Endodermal cell (in vitro differentiated cells): Measurements from ENCODE around the gene FFAR3. TPM values are rescaled to one million over a fixed set of nuclear protein-coding genes. Genes with fewer than 3 reads are reported as not detected.
A peak's percentile ranks its signal among the peaks of the same experiment; 100 is the strongest.

Experiments used
- DNase-seq: peaks from one replicate; pipeline ENCODE4 v3.0.0-alpha.2; 2017
- H3K27ac ChIP-seq: 2 replicates; pipeline ENCODE4 v1.5.1; 2013; ENCODE audit warnings: mild to moderate bottlenecking, low read depth, low read length, moderate library complexity
- H3K27me3 ChIP-seq: 2 replicates; pipeline ENCODE4 v1.6.1; 2013; ENCODE audit warnings: mild to moderate bottlenecking, low read length, moderate library complexity; ENCODE audit not compliant: insufficient read depth, control insufficient read depth, poor library complexity, severe bottlenecking
- H3K36me3 ChIP-seq: 2 replicates; pipeline ENCODE4 v1.7.0; 2013; ENCODE audit warnings: mild to moderate bottlenecking, low read length, moderate library complexity; ENCODE audit not compliant: control insufficient read depth, insufficient read depth
- H3K4me1 ChIP-seq: one replicate; pipeline ENCODE4 v1.7.0; 2013; ENCODE audit warnings: low read length; ENCODE audit not compliant: control insufficient read depth, insufficient read depth
- H3K4me3 ChIP-seq: 2 replicates; pipeline ENCODE4 v1.5.1; 2013; ENCODE audit warnings: mild to moderate bottlenecking, low read length, moderate library complexity
- H3K9ac ChIP-seq: 2 replicates; pipeline ENCODE4 v1.6.1; 2013; ENCODE audit warnings: mild to moderate bottlenecking, low read length, moderate library complexity; ENCODE audit not compliant: poor library complexity, severe bottlenecking; ENCODE audit errors: extremely low read depth
- H3K9me3 ChIP-seq: 2 replicates; pipeline ENCODE4 v1.6.1; 2013; ENCODE audit warnings: mild to moderate bottlenecking, low read length, moderate library complexity; ENCODE audit not compliant: control insufficient read depth
- H3K27ac Mint-ChIP-seq: 2 replicates; pipeline ENCODE4 v1.8.0; 2020; ENCODE audit warnings: mixed read lengths
- H3K27me3 Mint-ChIP-seq: 2 replicates; pipeline ENCODE4 v1.8.0; 2021; ENCODE audit warnings: mild to moderate bottlenecking, mixed read lengths; ENCODE audit not compliant: insufficient read depth
- H3K36me3 Mint-ChIP-seq: 2 replicates; pipeline ENCODE4 v1.8.0; 2020; ENCODE audit warnings: low read depth, mixed read lengths
- H3K4me1 Mint-ChIP-seq: 2 replicates; pipeline ENCODE4 v1.8.0; 2020; ENCODE audit warnings: mixed read lengths
- H3K4me3 Mint-ChIP-seq: 2 replicates; pipeline ENCODE4 v1.8.0; 2020; ENCODE audit warnings: mild to moderate bottlenecking, moderate library complexity, mixed read lengths
- H3K9me3 Mint-ChIP-seq: 2 replicates; pipeline ENCODE4 v1.8.0; 2020; ENCODE audit warnings: mild to moderate bottlenecking, mixed read lengths
- WGBS, 2 experiments: methylation state at CpG; one replicate each; pipeline versions ENCODE4 v1.1.5 to v1.1.7; 2013; ENCODE audit warnings: missing lambda C conversion rate in 2 of 2, mixed read lengths in 1 of 2; ENCODE audit not compliant: insufficient coverage in 1 of 2, insufficient read length in 1 of 2; 5-methylcytosine and 5-hydroxymethylcytosine counted together
- total RNA-seq, 2 donors: library from RNA; stranded (reverse); fragmentation: NEBNext Ultra II Directional in 1 of 2; extraction: Animal tissue kit (Norgen Biotek cat#: 25700) in 1 of 2; gene quantifications; 2 replicates in 1 of 2; 3 replicates in 1 of 2; pipeline ENCODE4 v1.2.1, GENCODE V29; 2021
- TF ChIP-seq, protein P1 (sequence below): fragments of 200-600 bp; sonication (generic); conservative IDR thresholded peaks from 2 replicates; pipeline ENCODE4 v1.5.0; 2021; ENCODE audit warnings: antibody characterized with exemption, mild to moderate bottlenecking

Gene FFAR3
- total RNA-seq, 2 donors from 2014 or later, result not detected

DNA sequence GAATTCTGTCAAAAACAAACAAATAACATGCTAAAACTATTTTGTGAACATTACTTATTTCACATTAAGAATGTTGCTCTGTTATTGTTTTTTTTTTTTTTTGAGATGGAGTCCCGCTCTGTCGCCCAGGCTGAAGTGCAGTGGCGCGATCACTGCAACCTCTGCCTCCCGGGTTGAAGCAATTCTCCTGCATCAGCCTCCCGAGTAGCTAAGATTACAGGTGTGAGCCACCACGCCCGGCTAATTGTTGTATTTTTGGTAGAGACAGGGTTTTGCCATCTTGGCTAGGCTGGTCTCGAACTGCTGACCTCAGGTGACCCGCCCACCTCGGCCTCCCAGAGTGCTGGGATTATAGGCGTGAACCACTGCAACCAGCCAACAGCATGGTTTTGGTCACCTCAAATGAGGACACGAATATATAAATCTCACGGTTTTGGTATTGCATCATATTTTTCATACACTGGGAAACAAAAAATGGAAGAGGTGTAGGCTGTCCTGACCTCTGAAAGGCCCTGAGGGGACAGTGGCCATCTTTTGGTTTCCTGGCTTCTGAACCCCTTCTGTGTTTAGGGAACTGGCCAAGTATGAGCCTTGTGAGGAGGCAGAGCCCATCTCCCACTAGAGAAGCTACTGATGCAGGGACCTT is 38.1 kb downstream of the FFAR3 start:
- Mint-ChIP-seq H3K36me3 (no peaks in the 10 kb centered on the region), H3K4me3 (no peak overlapping the region), H3K27me3 (no peaks in the 10 kb centered on the region), H3K9me3 (peaks cover 1% of the 10 kb centered on the region), H3K27ac (no peak overlapping the region), H3K4me1 (no peaks in the 10 kb centered on the region)
- no peak overlapping the region for H3K9ac ChIP-seq
- no peaks in the 10 kb centered on the region for H3K27me3 ChIP-seq
- TF ChIP-seq, protein P1, sequence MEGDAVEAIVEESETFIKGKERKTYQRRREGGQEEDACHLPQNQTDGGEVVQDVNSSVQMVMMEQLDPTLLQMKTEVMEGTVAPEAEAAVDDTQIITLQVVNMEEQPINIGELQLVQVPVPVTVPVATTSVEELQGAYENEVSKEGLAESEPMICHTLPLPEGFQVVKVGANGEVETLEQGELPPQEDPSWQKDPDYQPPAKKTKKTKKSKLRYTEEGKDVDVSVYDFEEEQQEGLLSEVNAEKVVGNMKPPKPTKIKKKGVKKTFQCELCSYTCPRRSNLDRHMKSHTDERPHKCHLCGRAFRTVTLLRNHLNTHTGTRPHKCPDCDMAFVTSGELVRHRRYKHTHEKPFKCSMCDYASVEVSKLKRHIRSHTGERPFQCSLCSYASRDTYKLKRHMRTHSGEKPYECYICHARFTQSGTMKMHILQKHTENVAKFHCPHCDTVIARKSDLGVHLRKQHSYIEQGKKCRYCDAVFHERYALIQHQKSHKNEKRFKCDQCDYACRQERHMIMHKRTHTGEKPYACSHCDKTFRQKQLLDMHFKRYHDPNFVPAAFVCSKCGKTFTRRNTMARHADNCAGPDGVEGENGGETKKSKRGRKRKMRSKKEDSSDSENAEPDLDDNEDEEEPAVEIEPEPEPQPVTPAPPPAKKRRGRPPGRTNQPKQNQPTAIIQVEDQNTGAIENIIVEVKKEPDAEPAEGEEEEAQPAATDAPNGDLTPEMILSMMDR, result no peak
- H3K4me1 ChIP-seq, result peaks cover 2% of the 10 kb centered on the region
- 93 to 96% methylated on average over 10 to 14 of the region's 14 CpGs for WGBS, 2 experiments
- no peaks in the 10 kb centered on the region for H3K36me3 ChIP-seq
- no peak overlapping the region for H3K4me3 ChIP-seq
- no peaks in the 10 kb centered on the region for H3K9me3 ChIP-seq
- peak; percentile 30 for DNase-seq
- H3K27ac ChIP-seq, result no peak overlapping the region

DNA sequence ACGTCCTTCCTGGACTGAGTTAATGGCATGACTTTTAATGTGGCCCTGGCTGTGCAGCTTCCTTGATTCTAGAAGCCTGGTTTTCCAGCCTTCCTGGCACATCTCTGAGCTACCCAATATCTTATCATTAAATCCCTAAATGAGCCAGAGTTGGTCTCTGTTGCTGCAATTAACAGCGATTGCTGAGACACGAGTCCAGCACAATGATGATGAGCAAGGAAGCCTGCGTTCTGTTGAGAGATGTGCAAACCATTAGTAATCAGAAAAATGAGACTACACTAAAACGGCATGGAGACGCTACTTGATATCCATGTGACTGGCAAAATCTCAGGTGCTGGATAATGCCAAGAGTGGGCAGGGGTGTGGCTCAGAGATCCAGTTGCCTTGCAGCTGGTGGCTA is 38.8 kb downstream of the FFAR3 start:
- Mint-ChIP-seq H3K9me3 (no peaks in the 10 kb centered on the region), H3K4me3 (no peak overlapping the region), H3K27ac (no peak overlapping the region), H3K4me1 (no peaks in the 10 kb centered on the region), H3K36me3 (no peaks in the 10 kb centered on the region), H3K27me3 (no peaks in the 10 kb centered on the region)
- Histone ChIP-seq H3K4me3 (no peak overlapping the region), H3K27ac (no peak overlapping the region), H3K36me3 (no peaks in the 10 kb centered on the region), H3K4me1 (peaks cover 2% of the 10 kb centered on the region), H3K27me3 (no peaks in the 10 kb centered on the region), H3K9ac (no peak overlapping the region), H3K9me3 (no peaks in the 10 kb centered on the region)
- DNase-seq, result no peak
- TF ChIP-seq, protein P1, result no peak
- WGBS, 2 experiments, result 93 to 94% methylated on average over 6 of the region's 6 CpGs

DNA sequence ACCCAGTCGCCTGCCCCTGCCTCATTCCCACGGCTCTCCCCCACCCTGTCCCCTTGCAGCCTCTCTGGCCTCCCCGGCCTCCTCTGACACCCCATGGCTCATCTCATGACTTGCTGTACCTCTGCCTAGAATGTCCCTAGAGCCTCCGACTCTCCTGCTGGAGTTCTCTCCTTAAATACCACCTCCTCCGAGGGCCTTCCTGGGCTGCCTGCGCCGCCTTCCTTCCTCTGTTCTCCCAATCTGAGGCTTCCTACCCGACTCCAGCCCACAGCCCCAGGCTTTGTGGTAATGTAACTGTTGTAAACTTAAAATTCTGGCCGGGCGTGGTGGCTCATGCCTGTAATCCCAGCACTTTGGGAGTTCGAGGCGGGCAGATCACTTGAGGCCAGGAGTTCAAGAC is 40.3 kb downstream of the FFAR3 start:
- Mint-ChIP-seq H3K36me3 (no peaks in the 10 kb centered on the region), H3K4me1 (no peaks in the 10 kb centered on the region), H3K9me3 (no peaks in the 10 kb centered on the region), H3K27ac (no peak overlapping the region), H3K27me3 (no peaks in the 10 kb centered on the region), H3K4me3 (no peak overlapping the region)
- Histone ChIP-seq H3K36me3 (no peaks in the 10 kb centered on the region), H3K4me1 (peaks cover 4% of the 10 kb centered on the region), H3K4me3 (no peak overlapping the region), H3K9ac (no peak overlapping the region), H3K27ac (no peak overlapping the region), H3K9me3 (no peaks in the 10 kb centered on the region), H3K27me3 (no peaks in the 10 kb centered on the region)
- 89 to 92% methylated on average over 8 to 12 of the region's 12 CpGs for WGBS, 2 experiments
- TF ChIP-seq, protein P1, result no peak
- DNase-seq, result no peak
